ENCODE data around the gene FBLN5. TPM values are rescaled to one million over a fixed set of nuclear protein-coding genes. Genes with fewer than 3 reads are reported as not detected.

Gene FBLN5, protein sequence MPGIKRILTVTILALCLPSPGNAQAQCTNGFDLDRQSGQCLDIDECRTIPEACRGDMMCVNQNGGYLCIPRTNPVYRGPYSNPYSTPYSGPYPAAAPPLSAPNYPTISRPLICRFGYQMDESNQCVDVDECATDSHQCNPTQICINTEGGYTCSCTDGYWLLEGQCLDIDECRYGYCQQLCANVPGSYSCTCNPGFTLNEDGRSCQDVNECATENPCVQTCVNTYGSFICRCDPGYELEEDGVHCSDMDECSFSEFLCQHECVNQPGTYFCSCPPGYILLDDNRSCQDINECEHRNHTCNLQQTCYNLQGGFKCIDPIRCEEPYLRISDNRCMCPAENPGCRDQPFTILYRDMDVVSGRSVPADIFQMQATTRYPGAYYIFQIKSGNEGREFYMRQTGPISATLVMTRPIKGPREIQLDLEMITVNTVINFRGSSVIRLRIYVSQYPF
- 111 and 119 TPM in 2 replicates for total RNA-seq (2014; rRNA removed; shearing (Covaris generic))
- 1,320 and 1,402 TPM in 2 replicates for polyA plus RNA-seq (2015; cell fraction: cytosol; rRNA removed)
- polyA plus RNA-seq (2015; cell fraction: nucleus; rRNA removed), result 242 and 278 TPM in 2 replicates

DNA sequence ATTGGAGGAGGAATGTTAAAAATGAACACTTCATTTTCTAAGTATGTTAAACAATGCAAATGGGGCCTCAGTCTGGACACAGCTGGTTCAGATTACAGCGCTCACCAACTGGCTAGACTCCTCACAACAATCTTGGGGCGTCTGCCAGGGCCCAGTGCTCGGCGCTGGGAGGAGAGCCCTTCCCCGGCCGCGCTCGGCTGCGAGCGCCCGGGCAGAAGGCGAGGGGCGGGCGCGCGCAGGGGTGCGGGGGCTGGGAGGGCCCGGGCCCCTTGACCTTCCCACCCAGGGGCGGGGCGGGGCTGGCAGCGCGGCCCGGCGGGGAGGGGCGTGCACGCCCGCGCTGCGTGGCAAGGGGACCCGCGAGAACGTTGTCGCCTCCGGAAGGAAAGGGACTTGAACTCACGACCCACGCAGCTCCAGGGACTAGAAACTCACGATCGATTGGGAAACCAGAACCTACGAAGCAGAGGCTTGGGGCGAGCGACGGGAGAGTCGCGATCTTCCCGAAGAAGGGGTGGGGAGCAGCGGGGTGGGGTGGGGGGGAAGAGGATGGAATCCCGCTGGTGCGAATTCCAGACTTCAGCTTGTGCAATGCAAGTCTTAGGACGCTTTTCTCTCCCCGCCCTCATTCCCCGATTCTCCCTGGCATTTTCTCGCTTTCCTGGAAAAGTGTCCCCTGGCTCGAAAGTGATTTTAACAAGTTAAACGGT is at the start of gene FBLN5:
TSS of gene FBLN5 (minus strand) at position 220 of the 710 bp plus-strand sequence. CDS start 465 bp downstream, outside the sequence.
- in situ Hi-C loops (cut with HindIII; ENCODE audit: low pct_unique_long_range_greater_than_20kb, low sequenced_read_pairs), result no loop called here
- peak; percentile 62 for DNase-seq (ENCODE audit: low read depth, low spot score)

DNA sequence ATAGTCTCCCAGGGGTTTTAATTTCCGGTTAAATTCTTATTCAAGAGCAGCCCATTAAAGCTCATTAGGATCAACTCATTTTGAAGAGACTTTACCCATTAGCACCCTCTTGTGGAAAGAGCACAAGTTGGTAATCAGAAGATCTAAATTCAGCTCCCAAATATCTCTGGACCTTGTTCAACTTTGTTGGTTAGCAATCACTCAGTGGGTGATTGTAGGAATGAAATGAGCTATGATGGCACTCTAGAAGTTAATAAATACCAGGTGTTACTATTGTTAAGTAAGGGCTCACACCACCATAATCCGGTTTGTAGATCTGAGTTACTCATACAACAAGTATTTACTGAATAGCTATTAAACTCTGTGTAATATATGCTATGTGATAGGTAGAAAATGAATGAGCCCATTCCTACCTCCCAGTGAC is 49.5 kb upstream of the FBLN5 start:
- in situ Hi-C loops (cut with HindIII; ENCODE audit: low pct_unique_long_range_greater_than_20kb, low sequenced_read_pairs), result no loop called here
- DNase-seq (ENCODE audit: low read depth, low spot score), result peak; percentile 80

DNA sequence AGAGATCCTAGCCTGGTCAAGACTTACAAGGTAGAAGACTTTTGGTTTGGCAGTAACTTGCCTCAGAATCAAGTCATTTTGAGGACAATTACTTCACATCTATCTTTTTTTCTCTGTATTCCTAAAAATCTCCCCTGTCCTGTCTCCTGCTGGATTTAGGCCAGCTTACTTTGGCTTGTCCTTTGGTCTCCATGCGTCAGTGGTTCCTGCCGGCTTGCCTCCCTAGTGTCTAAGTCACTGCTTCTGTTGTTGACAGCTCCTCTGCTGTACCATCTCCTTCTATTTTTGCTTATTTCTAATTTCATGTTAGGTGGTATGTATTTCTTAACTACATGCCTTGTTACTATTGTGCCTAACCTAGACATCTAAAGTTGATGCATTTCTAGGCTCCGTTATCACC is 39.7 kb upstream of the FBLN5 start:
- in situ Hi-C loops (cut with HindIII; ENCODE audit: low pct_unique_long_range_greater_than_20kb, low sequenced_read_pairs), result no loop called here
- DNase-seq (ENCODE audit: low read depth, low spot score), result no peak

DNA sequence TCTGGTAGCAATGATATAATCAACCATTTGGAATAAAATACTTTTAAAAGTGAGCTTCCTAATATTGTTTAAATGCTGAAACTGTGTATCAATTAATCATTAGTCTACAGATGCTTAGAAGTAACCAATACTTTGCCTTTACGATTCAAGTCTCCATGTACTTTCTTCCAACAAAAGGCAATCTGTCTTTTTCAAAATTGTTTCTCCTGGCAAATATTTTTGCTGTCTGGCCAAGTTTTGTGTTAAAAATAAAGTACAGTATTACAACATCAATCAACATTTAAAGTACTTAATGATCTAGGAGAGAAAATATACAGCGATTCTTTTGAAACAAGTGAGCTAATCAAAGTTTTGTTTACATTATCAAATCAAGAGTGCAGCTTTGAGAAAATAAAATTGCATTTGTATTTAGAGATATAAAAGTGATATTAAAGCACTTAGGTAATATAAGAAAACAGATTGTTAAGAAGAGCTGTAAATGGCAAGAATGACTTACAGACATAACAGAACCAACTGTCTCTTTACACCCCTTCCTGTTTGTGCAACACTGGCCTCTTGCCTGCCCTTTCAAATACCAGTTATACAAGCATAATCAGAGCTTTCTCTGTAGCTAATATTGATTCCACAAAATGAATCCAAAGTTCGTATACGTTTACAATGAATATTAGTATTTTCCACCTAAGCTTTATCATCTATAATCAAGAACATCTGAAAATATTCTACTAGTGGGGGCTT is 38.2 kb upstream of the FBLN5 start:
- no peak for DNase-seq (ENCODE audit: low read depth, low spot score)
- in situ Hi-C loops (cut with HindIII; ENCODE audit: low pct_unique_long_range_greater_than_20kb, low sequenced_read_pairs), result no loop called here

DNA sequence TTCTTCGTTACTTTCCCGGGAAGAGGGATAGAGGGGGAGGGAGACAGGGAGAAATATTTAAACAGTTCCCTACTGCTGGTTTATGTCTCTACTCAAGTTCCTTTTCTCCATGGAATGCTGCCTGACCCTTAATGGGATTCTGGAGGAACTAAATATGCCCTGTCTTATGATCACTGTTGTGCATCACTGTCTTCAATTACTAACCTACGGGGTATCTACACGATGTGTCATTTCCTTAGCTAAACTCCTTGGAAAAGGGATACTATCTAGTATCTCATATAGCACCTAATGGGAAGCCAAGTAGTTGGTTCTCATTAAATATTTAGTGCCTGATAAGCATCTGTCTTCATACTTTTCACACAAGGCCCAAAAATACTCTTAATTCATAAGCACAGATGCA is 37.5 kb upstream of the FBLN5 start:
- in situ Hi-C loops (cut with HindIII; ENCODE audit: low pct_unique_long_range_greater_than_20kb, low sequenced_read_pairs), result no loop called here
- no peak for DNase-seq (ENCODE audit: low read depth, low spot score)

DNA sequence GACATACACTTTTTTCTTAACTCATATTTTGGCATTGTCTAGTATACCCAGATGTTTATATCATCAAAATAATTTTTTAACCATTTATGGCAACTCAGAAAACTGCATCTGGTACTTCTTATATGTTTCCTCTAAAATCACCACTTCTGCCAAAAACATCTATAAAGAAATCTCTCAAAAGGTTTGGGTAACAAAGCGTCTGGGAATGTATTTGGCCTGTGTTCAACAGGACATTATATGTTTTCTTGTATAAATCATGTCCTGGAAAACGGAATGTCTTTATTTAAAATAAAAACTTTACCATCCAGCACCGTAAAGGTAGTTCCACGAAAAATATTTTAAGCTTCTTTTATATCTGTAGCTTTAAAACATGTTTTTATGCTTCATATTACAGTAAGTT is 36.1 kb upstream of the FBLN5 start:
- in situ Hi-C loops (cut with HindIII; ENCODE audit: low pct_unique_long_range_greater_than_20kb, low sequenced_read_pairs), result no loop called here
- no peak for DNase-seq (ENCODE audit: low read depth, low spot score)

DNA sequence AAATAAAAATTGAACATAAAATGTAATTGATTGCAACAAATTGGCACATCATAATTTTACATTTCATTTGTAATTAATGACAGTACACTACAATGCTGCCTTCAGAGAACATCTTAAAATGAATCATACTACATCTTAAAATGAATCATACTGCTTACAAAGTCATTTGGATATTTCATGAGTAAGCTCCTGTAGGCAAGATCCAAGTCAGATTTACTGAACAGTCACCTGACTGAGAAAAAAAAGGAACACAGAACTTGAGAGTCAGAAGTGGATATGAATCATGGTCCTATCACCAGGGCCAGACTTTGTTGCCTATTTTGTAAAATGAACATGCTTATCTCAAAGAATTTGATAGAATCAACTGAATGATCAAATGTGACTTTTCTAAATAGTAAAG is 32.7 kb upstream of the FBLN5 start:
- in situ Hi-C loops (cut with HindIII; ENCODE audit: low pct_unique_long_range_greater_than_20kb, low sequenced_read_pairs), result no loop called here
- peak; percentile 72 for DNase-seq (ENCODE audit: low read depth, low spot score)

DNA sequence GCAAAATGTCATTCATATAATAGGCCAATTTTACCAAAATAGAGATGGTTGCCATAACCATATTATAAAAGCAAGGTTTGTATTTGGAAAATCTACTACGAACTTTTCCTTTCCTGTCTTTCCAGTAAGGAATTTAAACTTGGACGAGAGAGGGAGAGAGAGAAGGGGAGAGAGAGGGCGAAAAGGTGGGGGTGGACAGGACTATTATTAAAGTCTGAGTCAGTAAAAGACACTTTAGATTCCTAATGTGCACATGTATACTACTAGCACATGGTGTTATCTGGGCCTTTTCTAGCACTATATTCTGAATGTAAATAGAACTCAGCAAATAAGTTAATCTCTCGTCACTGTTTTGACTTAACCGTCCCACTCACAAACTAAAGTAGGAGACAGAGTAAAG is 30.4 kb upstream of the FBLN5 start:
- DNase-seq (ENCODE audit: low read depth, low spot score), result no peak
- in situ Hi-C loops (cut with HindIII; ENCODE audit: low pct_unique_long_range_greater_than_20kb, low sequenced_read_pairs), result no loop called here

DNA sequence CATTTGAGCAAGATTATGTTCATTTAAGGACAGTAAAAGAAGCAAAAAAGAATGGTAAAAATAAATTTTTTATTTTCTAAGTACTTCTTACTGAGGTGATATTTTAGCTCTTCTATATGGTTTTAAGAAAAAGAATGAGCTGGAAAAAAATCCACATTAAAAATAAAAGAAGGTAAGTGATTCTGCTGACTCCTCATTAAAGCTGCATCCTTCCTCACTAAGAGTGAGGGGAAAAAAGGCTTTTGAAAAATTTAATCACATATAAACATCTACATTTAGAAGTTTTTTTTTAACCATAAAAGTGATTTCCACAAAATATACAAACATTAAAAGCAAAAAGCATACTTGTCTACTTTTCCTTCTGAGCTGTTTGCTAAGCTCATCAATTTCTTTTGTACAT is 28.3 kb upstream of the FBLN5 start:
- in situ Hi-C loops (cut with HindIII; ENCODE audit: low pct_unique_long_range_greater_than_20kb, low sequenced_read_pairs), result no loop called here
- DNase-seq (ENCODE audit: low read depth, low spot score), result no peak

DNA sequence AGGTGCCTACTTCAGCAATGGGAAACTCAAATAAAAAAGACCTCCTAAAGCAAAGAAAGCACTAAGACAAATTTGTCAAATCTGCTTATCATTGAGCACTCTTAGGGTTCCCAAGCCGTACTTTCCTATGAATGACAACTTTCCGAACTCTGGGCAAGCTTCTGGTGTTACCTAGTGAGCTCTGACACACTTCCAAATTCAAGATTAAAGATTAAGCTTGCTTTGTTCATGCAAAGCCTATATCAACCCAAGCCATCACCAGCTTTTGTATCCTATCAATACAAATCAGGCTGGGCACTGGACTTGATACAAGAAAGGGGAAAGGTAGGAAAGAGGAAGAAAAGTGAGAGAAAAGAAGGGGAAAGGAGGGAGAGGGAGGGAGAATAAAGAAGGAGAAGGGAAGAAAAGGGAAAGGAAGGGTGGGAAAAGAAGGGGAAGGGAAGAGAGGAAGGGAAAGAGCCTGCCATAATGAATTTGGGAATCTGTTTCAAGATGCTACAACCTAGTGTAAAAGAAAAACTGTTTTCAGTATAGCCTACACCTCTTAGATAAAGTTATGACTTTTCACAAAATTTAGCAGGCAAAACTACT is 23.8 kb upstream of the FBLN5 start:
- no peak for DNase-seq (ENCODE audit: low read depth, low spot score)
- in situ Hi-C loops (cut with HindIII; ENCODE audit: low pct_unique_long_range_greater_than_20kb, low sequenced_read_pairs), result no loop called here

DNA sequence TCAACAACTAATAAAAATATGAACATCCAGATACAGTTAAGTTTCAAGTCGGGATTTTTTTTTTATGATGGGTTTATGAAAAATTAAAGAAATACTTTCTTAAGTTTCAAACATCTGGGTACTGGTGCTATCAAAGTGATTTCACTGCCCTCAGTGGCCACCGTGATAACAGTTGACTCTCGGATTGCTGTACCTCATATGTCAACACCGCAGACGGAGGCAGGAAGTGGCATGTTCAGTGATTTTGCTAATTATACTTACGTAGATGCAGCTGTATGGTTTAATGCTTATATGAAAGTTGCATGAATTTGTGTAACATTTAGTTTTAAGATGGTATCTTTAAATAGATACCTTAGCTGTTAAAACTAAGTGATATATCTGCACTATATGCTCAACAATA is 20.8 kb upstream of the FBLN5 start:
- in situ Hi-C loops (cut with HindIII; ENCODE audit: low pct_unique_long_range_greater_than_20kb, low sequenced_read_pairs), result no loop called here
- no peak for DNase-seq (ENCODE audit: low read depth, low spot score)

DNA sequence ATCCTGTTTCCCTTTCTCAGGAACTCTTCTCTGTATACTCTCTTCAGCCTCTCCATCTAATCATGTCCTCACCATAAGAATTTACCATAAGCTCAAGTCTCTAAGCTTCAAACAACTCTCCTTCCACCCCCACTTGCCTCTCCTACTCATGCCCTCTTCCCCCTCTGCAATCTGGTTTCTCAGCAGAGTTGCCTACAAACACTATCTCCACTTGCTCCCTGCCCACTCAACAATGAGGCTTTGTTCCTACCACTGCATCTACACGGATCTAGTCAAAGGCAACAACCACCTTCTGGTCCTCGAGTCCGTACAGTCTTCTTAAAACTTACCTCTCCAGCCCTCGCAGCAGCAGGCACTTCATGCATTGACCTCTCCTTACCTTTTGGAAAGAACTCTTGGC is 17.2 kb upstream of the FBLN5 start:
- peak; percentile 57 for DNase-seq (ENCODE audit: low read depth, low spot score)
- in situ Hi-C loops (cut with HindIII; ENCODE audit: low pct_unique_long_range_greater_than_20kb, low sequenced_read_pairs), result no loop called here

DNA sequence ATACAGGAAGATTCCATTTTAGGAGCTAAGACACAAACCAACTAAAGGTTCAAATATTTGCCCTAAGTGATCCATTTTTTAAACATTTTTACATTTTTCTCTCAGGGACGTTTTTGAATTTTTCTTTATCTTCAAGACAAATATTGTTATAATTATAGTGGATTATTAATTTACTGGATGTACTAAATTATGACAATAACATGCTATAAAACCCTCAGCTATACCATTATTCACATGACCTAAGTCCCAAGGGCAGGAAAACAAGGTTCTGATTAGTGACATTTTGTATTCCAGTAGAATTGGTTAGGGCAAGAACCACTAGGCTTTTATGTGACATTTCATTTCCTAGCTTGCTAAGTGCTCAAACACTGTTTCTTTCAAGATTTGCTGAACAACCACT is 16.5 kb upstream of the FBLN5 start:
- in situ Hi-C loops (cut with HindIII; ENCODE audit: low pct_unique_long_range_greater_than_20kb, low sequenced_read_pairs), result no loop called here
- DNase-seq (ENCODE audit: low read depth, low spot score), result no peak

DNA sequence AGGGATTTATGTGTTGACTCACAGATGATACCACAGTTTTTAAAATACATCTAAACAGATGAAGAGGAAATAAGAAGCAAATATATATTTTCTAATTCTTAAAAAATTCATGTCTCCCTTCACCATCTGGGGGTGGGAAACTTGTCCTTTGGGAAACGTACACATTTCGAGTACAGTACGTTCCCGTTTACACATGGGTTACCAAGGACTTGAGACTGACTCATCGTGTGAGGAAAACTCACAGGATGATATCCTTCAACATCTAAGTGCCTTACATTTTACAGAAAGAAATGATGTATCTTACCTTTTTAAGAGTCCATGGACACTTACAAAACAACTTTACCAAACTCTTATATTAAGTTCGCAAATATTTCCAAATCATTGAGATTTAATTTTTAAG is 16.0 kb upstream of the FBLN5 start:
- in situ Hi-C loops (cut with HindIII; ENCODE audit: low pct_unique_long_range_greater_than_20kb, low sequenced_read_pairs), result no loop called here
- no peak for DNase-seq (ENCODE audit: low read depth, low spot score)

DNA sequence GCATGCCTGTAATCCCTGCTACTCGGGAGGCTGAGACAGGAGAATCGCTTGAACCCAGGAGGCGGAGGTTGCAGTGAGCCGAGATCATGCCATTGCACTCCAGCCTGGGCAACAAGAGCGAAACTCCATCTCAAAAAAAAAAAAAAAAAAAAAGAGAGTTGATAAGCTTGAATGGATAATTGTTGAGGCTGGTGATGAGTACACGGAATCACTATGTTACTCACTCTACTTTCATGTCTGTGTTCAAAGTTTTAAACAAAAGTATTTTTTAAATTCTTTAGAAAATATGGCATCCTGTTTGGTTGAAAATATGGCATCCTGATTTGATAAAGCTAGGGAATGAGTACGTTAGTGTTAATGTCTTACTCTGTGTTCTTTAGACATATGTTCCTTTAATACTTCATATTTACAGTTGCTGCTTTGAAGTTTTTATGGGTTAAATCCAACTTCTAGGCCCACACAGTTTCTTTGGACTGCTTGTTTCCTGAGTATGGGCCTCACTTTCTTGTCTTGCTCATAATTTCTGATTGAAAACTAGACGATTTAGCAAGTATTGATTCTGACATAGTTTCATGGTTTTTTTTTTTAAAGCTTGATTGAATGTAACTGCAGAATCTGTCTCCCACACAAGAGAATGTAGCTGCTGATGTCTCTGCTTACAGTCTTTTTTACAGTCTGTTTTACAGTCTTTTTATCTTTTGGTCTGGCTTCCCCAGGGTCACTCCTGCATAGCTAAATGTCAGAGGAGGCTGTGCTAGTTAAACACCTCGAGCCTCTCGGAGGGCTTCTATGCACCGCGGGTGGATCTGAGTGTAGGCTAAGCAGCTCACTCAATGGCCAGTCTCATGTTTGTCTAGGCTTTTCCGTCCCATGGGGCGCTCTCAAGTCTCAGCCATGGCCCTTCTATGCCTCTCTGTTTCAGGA is 14.1 kb upstream of the FBLN5 start:
- in situ Hi-C loops (cut with HindIII; ENCODE audit: low pct_unique_long_range_greater_than_20kb, low sequenced_read_pairs), result no loop called here
- DNase-seq (ENCODE audit: low read depth, low spot score), result no peak

DNA sequence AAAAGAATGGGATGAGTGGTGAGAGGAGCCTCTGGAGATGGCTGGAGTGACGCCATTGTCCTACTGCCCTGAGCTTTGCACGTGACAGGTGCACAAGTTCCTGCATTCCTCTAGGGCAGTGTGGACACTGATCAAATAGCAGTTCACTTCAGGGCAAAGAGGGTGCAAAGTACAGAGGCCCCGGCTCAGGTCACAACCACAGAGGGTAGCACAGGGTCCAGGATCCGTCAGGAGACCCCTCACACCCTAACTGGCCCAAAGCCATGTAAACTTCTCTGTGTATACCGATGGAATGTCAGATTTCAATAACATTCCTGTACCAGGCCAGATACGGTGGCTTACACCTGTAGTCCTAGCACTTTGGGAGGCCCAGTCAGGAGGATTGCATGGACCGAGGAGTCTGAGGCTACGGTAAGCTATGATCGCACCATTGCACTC is 10.4 kb upstream of the FBLN5 start:
- no peak for DNase-seq (ENCODE audit: low read depth, low spot score)
- in situ Hi-C loops (cut with HindIII; ENCODE audit: low pct_unique_long_range_greater_than_20kb, low sequenced_read_pairs), result no loop called here

DNA sequence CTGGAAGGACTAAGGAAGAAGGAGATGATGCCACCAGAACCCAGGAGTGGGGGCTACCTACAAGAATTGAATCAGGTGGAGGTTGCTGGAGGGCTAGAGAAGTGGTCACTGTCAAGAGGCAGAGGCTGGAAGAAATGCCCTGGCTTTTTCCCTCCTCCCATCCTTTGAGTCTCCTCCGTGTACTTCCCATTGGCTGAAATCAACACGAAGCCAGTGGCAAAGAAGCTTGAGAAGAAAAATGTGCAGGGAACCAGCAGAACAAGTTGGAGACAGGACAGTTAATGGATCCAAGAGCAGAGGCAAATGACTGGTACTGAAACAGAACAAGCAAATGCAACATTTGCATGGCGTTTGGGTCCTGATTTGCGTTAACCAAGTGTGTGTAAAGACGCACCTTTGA is 9.1 kb upstream of the FBLN5 start:
- in situ Hi-C loops (cut with HindIII; ENCODE audit: low pct_unique_long_range_greater_than_20kb, low sequenced_read_pairs), result no loop called here
- DNase-seq (ENCODE audit: low read depth, low spot score), result no peak
